Glutamatergic neuron (in vitro differentiated cells): ENCODE data around the gene ZNHIT1. TPM values are rescaled to one million over a fixed set of nuclear protein-coding genes. Genes with fewer than 3 reads are reported as not detected.

Experiments used
- DNase-seq: peaks from one replicate; pipeline ENCODE4 v3.0.0; 2022
- H3K27ac Mint-ChIP-seq: one replicate; pipeline ENCODE4 v1.8.0; 2020; ENCODE audit warnings: mild to moderate bottlenecking, mixed read lengths, inconsistent platforms; ENCODE audit not compliant: unreplicated experiment
- H3K27me3 Mint-ChIP-seq: one replicate; pipeline ENCODE4 v1.8.0; 2020; ENCODE audit warnings: mild to moderate bottlenecking, moderate library complexity, mixed read lengths, inconsistent platforms; ENCODE audit not compliant: unreplicated experiment
- H3K36me3 Mint-ChIP-seq: one replicate; pipeline ENCODE4 v1.8.0; 2020; ENCODE audit warnings: mild to moderate bottlenecking, mixed read lengths, inconsistent platforms; ENCODE audit not compliant: unreplicated experiment
- H3K4me1 Mint-ChIP-seq: one replicate; pipeline ENCODE4 v1.8.0; 2020; ENCODE audit warnings: mild to moderate bottlenecking, low read depth, mixed read lengths, inconsistent platforms; ENCODE audit not compliant: unreplicated experiment
- H3K4me3 Mint-ChIP-seq: one replicate; pipeline ENCODE4 v1.8.0; 2020; ENCODE audit warnings: mild to moderate bottlenecking, mixed read lengths, inconsistent platforms; ENCODE audit not compliant: unreplicated experiment
- H3K9me3 Mint-ChIP-seq: one replicate; pipeline ENCODE4 v1.8.0; 2020; ENCODE audit warnings: mild to moderate bottlenecking, moderate library complexity, mixed read lengths, inconsistent platforms; ENCODE audit not compliant: unreplicated experiment
- CTCF ChIP-seq: fragments of 200-600 bp; sonication (generic); IDR thresholded peaks from one replicate; pipeline ENCODE4 v1.5.0; 2021; ENCODE audit not compliant: partially characterized antibody, unreplicated experiment
- total RNA-seq: library from RNA; stranded (reverse); fragmentation: NEBNext Ultra II Directional; extraction: Animal tissue kit (Norgen Biotek cat#: 25700); gene quantifications from one replicate; pipeline ENCODE4 v1.2.1, GENCODE V29; 2021; ENCODE audit not compliant: unreplicated experiment

ZNHIT1 gene
- total RNA-seq, 1 donor from 2014 or later: 60.8 TPM

DNA sequence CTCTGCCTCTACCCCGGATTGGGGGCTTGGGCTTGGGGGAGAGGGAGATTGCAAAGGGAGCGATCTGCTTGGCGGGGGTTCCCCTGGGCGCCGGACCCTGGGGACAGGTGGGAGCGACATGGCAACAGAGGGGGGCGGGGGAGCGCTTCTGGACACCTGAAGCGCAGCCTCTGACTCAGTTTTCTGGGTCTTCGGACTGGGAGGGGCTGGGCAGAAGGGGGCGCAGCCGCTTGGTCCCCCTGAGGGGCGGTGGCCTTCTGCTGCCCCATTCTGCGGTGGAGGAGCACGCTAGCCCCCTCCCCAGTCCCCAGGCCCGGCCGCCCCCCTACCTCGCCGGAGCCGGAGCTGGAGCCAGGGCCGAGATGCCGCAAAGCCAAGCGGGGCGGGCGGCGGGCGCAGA, 38.3 kb upstream of the ZNHIT1 start:
- H3K9me3 Mint-ChIP-seq: peaks cover 4% of the 10 kb centered on the region
- H3K27me3 Mint-ChIP-seq: peaks cover 26% of the 10 kb centered on the region
- peak; percentile 44 for DNase-seq
- no peak for TF ChIP-seq CTCF
- H3K27ac Mint-ChIP-seq: no peak overlapping the region
- H3K4me1 Mint-ChIP-seq: no peaks in the 10 kb centered on the region
- H3K4me3 Mint-ChIP-seq: peak overlapping the region; percentile 90
- H3K36me3 Mint-ChIP-seq: peaks cover 6% of the 10 kb centered on the region

- Mint-ChIP-seq H3K36me3 (peaks cover 2% of the 10 kb centered on the region), H3K4me3 (peak within 1 kb of the TSS; percentile 90), H3K27me3 (peaks cover 23% of the 10 kb centered on the region), H3K27ac (peak within 1 kb of the TSS; percentile 88), H3K4me1 (no peaks in the 10 kb centered on the region), H3K9me3 (peaks cover 3% of the 10 kb centered on the region)
- TF ChIP-seq CTCF: no peak
- peak; percentile 55 for DNase-seq
These were observed 37.7 kb upstream of the ZNHIT1 start, which contains the start of gene NAT16 for GRCh38 chr7:101180130-101180755. NAT16 (minus strand) TSS chr7:101180293; CDS start chr7:101174807, 5,486 bp downstream.

DNA sequence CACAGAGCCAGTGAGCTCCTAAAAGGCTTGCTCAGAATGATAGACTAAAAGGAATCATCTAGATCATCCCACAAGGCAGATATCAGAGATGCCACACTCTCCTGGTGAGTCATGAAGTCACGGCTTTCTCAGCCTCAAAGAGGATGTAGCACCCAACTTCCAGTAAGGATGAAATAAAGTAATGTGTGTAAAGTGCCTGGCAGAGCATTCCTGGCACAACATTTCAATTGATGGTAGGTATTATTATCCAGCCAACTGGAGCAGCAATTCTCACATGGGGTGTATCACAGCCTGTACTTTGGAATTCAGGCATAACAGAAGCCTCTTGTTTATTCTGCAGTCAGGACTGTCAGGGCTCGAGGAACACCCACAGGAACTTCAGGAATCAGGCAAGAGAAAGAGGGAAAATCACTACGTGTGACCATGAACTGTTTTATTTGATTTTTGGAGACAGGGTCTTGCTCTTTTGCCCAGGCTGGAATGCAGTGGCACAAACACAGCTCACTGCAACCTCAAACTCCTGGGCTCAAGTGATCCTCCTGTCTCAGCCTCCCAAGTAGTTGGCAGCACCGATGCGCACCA, 32.6 kb upstream of the ZNHIT1 start:
- peaks cover 5% of the 10 kb centered on the region for H3K9me3 Mint-ChIP-seq
- no peaks in the 10 kb centered on the region for H3K4me1 Mint-ChIP-seq
- H3K27ac Mint-ChIP-seq: no peak overlapping the region
- no peaks in the 10 kb centered on the region for H3K36me3 Mint-ChIP-seq
- peaks cover 2% of the 10 kb centered on the region for H3K27me3 Mint-ChIP-seq
- DNase-seq: no peak
- H3K4me3 Mint-ChIP-seq: no peak overlapping the region
- TF ChIP-seq CTCF: no peak

- TF ChIP-seq CTCF: no peak
- Mint-ChIP-seq H3K4me3 (no peak overlapping the region), H3K27me3 (peaks cover 2% of the 10 kb centered on the region), H3K4me1 (no peaks in the 10 kb centered on the region), H3K36me3 (no peaks in the 10 kb centered on the region), H3K27ac (no peak overlapping the region), H3K9me3 (peaks cover 5% of the 10 kb centered on the region)
- DNase-seq: no peak
These were observed 31.8 kb upstream of the ZNHIT1 start for GRCh38 chr7:101186194-101186593.

DNA sequence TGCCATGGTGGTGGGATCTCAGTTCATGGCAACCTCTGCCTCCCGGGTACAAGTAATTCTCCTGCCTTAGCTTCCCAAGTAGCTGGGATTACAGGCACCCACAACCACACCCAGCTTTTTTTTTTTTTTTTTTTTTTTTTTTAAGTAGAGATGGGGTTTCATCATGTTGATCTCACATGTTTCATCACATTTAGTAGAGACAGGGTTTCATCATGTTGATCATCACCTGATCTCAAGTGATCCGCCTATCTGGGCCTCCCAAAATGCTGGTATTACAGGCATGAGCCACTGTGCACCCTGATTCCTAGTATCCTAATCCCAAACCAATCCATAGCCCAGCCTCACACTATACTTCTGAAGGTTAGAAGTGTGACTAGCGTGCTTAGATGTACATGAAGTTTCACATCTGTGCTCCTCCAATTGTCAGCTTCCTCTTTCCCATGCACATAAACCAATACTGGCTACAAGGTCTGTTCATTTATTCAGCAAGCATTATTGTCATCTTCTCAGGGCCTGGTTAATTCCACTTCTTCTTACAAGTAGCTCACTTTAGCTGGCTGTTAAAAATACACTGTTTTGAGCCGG, 31.0 kb upstream of the ZNHIT1 start:
- Mint-ChIP-seq H3K4me3 (no peak overlapping the region), H3K27ac (no peak overlapping the region), H3K27me3 (peaks cover 2% of the 10 kb centered on the region), H3K36me3 (no peaks in the 10 kb centered on the region), H3K9me3 (peaks cover 5% of the 10 kb centered on the region), H3K4me1 (no peaks in the 10 kb centered on the region)
- no peak for TF ChIP-seq CTCF
- no peak for DNase-seq
